Testis (tissue), 2 donors: ENCODE data around the gene GJB2.

Experiments
- CTCF ChIP-seq, 3 experiments: fragments of 450-650 bp in 2 of 3; fragments of 200-600 bp in 1 of 3; sonication (generic) in 1 of 3; IDR thresholded peaks; one replicate each; pipeline ENCODE4 v1.5.1; 2016 to 2019; ENCODE audit warnings: antibody characterized with exemption in 3 of 3, mild to moderate bottlenecking in 2 of 3, moderate library complexity in 1 of 3
- POLR2A ChIP-seq: fragments of 450-650 bp; IDR thresholded peaks from one replicate; pipeline ENCODE4 v1.6.1; 2017; ENCODE audit warnings: antibody characterized with exemption, mild to moderate bottlenecking, moderate library complexity

DNA sequence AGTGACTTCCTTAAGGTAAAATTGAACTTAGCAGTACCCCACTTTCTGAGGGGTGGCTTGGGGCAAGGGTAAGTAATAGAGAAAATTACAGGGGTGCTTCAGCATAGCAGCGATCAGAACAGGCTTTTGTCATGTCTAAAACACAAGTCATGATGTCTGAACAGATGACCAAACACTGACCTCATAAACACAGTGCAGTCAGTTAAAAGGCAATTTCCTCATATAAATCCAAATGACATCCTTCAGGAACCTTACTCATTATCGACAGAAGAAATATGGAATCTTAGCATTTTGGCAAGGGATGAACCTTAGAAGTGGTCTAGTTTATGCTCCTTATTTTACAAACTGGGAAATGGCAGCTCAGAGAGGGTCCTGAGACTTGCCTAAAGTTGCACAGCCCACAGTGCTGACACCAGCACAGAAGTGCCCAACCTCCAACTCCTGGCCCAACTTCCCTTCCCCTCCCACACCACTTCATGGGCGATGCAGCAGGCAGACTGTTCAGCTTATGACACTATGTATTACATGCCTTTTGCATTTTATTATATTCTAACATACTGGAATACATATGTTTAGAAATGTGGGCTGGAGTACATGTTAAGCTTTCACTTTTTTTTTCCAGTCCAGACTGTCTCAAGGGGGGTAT lies 35.5 kb downstream of the GJB2 start:
- no peak for TF ChIP-seq CTCF (IDR thresholded peaks at IDR 0.05)
- TF ChIP-seq POLR2A: no peak
